Measurements from ENCODE around the gene TEDC1.
A peak's percentile ranks its signal among the peaks of the same experiment; 100 is the strongest.

TEDC1 gene

GRCh38 chr14:105503935-105504692, 13.1 kb downstream of the TEDC1 start:
- no peaks in the 10 kb centered on the region for H3K36me3 ChIP-seq (ENCODE audit: insufficient read depth, low read length)
- no peak overlapping the region for H2AFZ ChIP-seq (ENCODE audit: low read depth, low read length)
- no peak overlapping the region for H3K4me3 ChIP-seq (ENCODE audit: low read length)
- no peaks in the 10 kb centered on the region for H3K9me3 ChIP-seq (ENCODE audit: low read length)
- H3K4me1 ChIP-seq (ENCODE audit: insufficient read depth, low read length), result peaks cover 3% of the 10 kb centered on the region
- peaks cover 10% of the 10 kb centered on the region for H3K27me3 ChIP-seq (ENCODE audit: insufficient read depth, low read length)

GRCh38 chr14:105505101-105505500, 14.1 kb downstream of the TEDC1 start:
- Histone ChIP-seq H3K9me3 (ENCODE audit: low read length) (no peaks in the 10 kb centered on the region), H3K36me3 (ENCODE audit: insufficient read depth, low read length) (no peaks in the 10 kb centered on the region), H3K4me1 (ENCODE audit: insufficient read depth, low read length) (no peaks in the 10 kb centered on the region), H2AFZ (ENCODE audit: low read depth, low read length) (no peak overlapping the region), H3K27me3 (ENCODE audit: insufficient read depth, low read length) (peaks cover 10% of the 10 kb centered on the region), H3K4me3 (ENCODE audit: low read length) (no peak overlapping the region)

- Histone ChIP-seq H2AFZ (ENCODE audit: low read depth, low read length) (no peak overlapping the region), H3K36me3 (ENCODE audit: insufficient read depth, low read length) (no peaks in the 10 kb centered on the region), H3K27me3 (ENCODE audit: insufficient read depth, low read length) (peaks cover 20% of the 10 kb centered on the region), H3K9me3 (ENCODE audit: low read length) (no peaks in the 10 kb centered on the region), H3K4me3 (ENCODE audit: low read length) (no peak overlapping the region), H3K4me1 (ENCODE audit: insufficient read depth, low read length) (no peaks in the 10 kb centered on the region)
These were observed 16.2 kb downstream of the TEDC1 start for GRCh38 chr14:105507247-105507646.

GRCh38 chr14:105508069-105508468, 17.0 kb downstream of the TEDC1 start:
- Histone ChIP-seq H3K4me1 (ENCODE audit: insufficient read depth, low read length) (no peaks in the 10 kb centered on the region), H3K9me3 (ENCODE audit: low read length) (no peaks in the 10 kb centered on the region), H3K27me3 (ENCODE audit: insufficient read depth, low read length) (peaks cover 26% of the 10 kb centered on the region), H3K36me3 (ENCODE audit: insufficient read depth, low read length) (no peaks in the 10 kb centered on the region), H3K4me3 (ENCODE audit: low read length) (no peak overlapping the region), H2AFZ (ENCODE audit: low read depth, low read length) (no peak overlapping the region)

- Histone ChIP-seq H3K4me3 (ENCODE audit: low read length) (no peak overlapping the region), H3K9me3 (ENCODE audit: low read length) (no peaks in the 10 kb centered on the region), H3K27me3 (ENCODE audit: insufficient read depth, low read length) (peaks cover 26% of the 10 kb centered on the region), H2AFZ (ENCODE audit: low read depth, low read length) (no peak overlapping the region), H3K36me3 (ENCODE audit: insufficient read depth, low read length) (no peaks in the 10 kb centered on the region), H3K4me1 (ENCODE audit: insufficient read depth, low read length) (no peaks in the 10 kb centered on the region)
These were observed 17.6 kb downstream of the TEDC1 start for GRCh38 chr14:105508601-105509000.

- H3K9me3 ChIP-seq (ENCODE audit: low read length), result peaks cover 2% of the 10 kb centered on the region
- peaks cover 25% of the 10 kb centered on the region for H3K27me3 ChIP-seq (ENCODE audit: insufficient read depth, low read length)
- no peak overlapping the region for H2AFZ ChIP-seq (ENCODE audit: low read depth, low read length)
- no peaks in the 10 kb centered on the region for H3K4me1 ChIP-seq (ENCODE audit: insufficient read depth, low read length)
- no peaks in the 10 kb centered on the region for H3K36me3 ChIP-seq (ENCODE audit: insufficient read depth, low read length)
- H3K4me3 ChIP-seq (ENCODE audit: low read length), result no peak overlapping the region
These were observed 26.1 kb downstream of the TEDC1 start for GRCh38 chr14:105517096-105517495.

- H3K4me3 ChIP-seq (ENCODE audit: low read length), result no peak overlapping the region
- H3K27me3 ChIP-seq (ENCODE audit: insufficient read depth, low read length), result peaks cover 16% of the 10 kb centered on the region
- H3K9me3 ChIP-seq (ENCODE audit: low read length), result peaks cover 4% of the 10 kb centered on the region
- no peak overlapping the region for H2AFZ ChIP-seq (ENCODE audit: low read depth, low read length)
- H3K4me1 ChIP-seq (ENCODE audit: insufficient read depth, low read length), result no peaks in the 10 kb centered on the region
- H3K36me3 ChIP-seq (ENCODE audit: insufficient read depth, low read length), result no peaks in the 10 kb centered on the region
These were observed 29.1 kb downstream of the TEDC1 start for GRCh38 chr14:105519946-105520698.

GRCh38 chr14:105525326-105525725, 34.3 kb downstream of the TEDC1 start:
- no peak overlapping the region for H3K4me3 ChIP-seq (ENCODE audit: low read length)
- H3K36me3 ChIP-seq (ENCODE audit: insufficient read depth, low read length), result no peaks in the 10 kb centered on the region
- H3K9me3 ChIP-seq (ENCODE audit: low read length), result peaks cover 2% of the 10 kb centered on the region
- H3K4me1 ChIP-seq (ENCODE audit: insufficient read depth, low read length), result peaks cover 3% of the 10 kb centered on the region
- peaks cover 3% of the 10 kb centered on the region for H3K27me3 ChIP-seq (ENCODE audit: insufficient read depth, low read length)
- no peak overlapping the region for H2AFZ ChIP-seq (ENCODE audit: low read depth, low read length)

GRCh38 chr14:105525861-105526775, 35.1 kb downstream of the TEDC1 start, which contains the start of gene TMEM121:
TMEM121 (plus strand) TSS chr14:105526583; CDS start chr14:105528835, 2,252 bp downstream.
- no peaks in the 10 kb centered on the region for H3K36me3 ChIP-seq (ENCODE audit: insufficient read depth, low read length)
- H3K4me1 ChIP-seq (ENCODE audit: insufficient read depth, low read length), result peaks cover 3% of the 10 kb centered on the region
- H3K9me3 ChIP-seq (ENCODE audit: low read length), result peaks cover 2% of the 10 kb centered on the region
- H3K4me3 ChIP-seq (ENCODE audit: low read length), result peak within 1 kb of the TSS; percentile 50
- peaks cover 3% of the 10 kb centered on the region for H3K27me3 ChIP-seq (ENCODE audit: insufficient read depth, low read length)
- H2AFZ ChIP-seq (ENCODE audit: low read depth, low read length), result peak within 1 kb of the TSS; percentile 46

GRCh38 chr14:105526776-105527380, 35.8 kb downstream of the TEDC1 start:
- H3K36me3 ChIP-seq (ENCODE audit: insufficient read depth, low read length), result no peaks in the 10 kb centered on the region

GRCh38 chr14:105527381-105527825, 36.4 kb downstream of the TEDC1 start:
- Histone ChIP-seq H3K27me3 (ENCODE audit: insufficient read depth, low read length) (peaks cover 3% of the 10 kb centered on the region), H3K4me1 (ENCODE audit: insufficient read depth, low read length) (peaks cover 3% of the 10 kb centered on the region), H3K4me3 (ENCODE audit: low read length) (peak overlapping the region; percentile 50), H3K9me3 (ENCODE audit: low read length) (peaks cover 2% of the 10 kb centered on the region), H3K36me3 (ENCODE audit: insufficient read depth, low read length) (no peaks in the 10 kb centered on the region), H2AFZ (ENCODE audit: low read depth, low read length) (no peak overlapping the region)

More at GRCh38 chr14:105526776-105527380, 35.8 kb downstream of the TEDC1 start:
- Histone ChIP-seq H3K9me3 (ENCODE audit: low read length) (peaks cover 2% of the 10 kb centered on the region), H3K4me1 (ENCODE audit: insufficient read depth, low read length) (peaks cover 3% of the 10 kb centered on the region), H3K4me3 (ENCODE audit: low read length) (peak overlapping the region; percentile 50), H2AFZ (ENCODE audit: low read depth, low read length) (peak overlapping the region; percentile 46), H3K27me3 (ENCODE audit: insufficient read depth, low read length) (peaks cover 3% of the 10 kb centered on the region)

GRCh38 chr14:105527826-105528585, 37.0 kb downstream of the TEDC1 start:
- peak overlapping the region; percentile 50 for H3K4me3 ChIP-seq (ENCODE audit: low read length)

More at GRCh38 chr14:105527826-105528585, 37.0 kb downstream of the TEDC1 start:
- Histone ChIP-seq H3K9me3 (ENCODE audit: low read length) (peaks cover 2% of the 10 kb centered on the region), H3K27me3 (ENCODE audit: insufficient read depth, low read length) (peaks cover 3% of the 10 kb centered on the region), H3K4me1 (ENCODE audit: insufficient read depth, low read length) (peaks cover 3% of the 10 kb centered on the region), H3K36me3 (ENCODE audit: insufficient read depth, low read length) (no peaks in the 10 kb centered on the region), H2AFZ (ENCODE audit: low read depth, low read length) (peak overlapping the region; percentile 64)

Measured in neuron (in vitro differentiated cells).